Ishikawa (cell line): ENCODE data around the gene RGS7.

Source experiments
- EP300 ChIP-seq: IDR thresholded peaks from 2 replicates; pipeline ENCODE4 v1.6.1; 2012; ENCODE audit warnings: borderline replicate concordance
- FOXM1 ChIP-seq: IDR thresholded peaks from 2 replicates; pipeline ENCODE4 v1.6.1; 2012; ENCODE audit warnings: low read depth, borderline replicate concordance
- NFIC ChIP-seq: IDR thresholded peaks from 2 replicates; pipeline ENCODE4 v1.6.1; 2012
- REST ChIP-seq: IDR thresholded peaks from 2 replicates; pipeline ENCODE4 v1.6.1; 2012; ENCODE audit warnings: low read depth, mild to moderate bottlenecking
- TAF1 ChIP-seq: IDR thresholded peaks from 2 replicates; pipeline ENCODE4 v1.6.1; 2012; ENCODE audit warnings: low read depth, mild to moderate bottlenecking
- TCF12 ChIP-seq: IDR thresholded peaks from 2 replicates; pipeline ENCODE4 v1.6.1; 2012; ENCODE audit warnings: low read depth

- TF ChIP-seq EP300 (no peak), TCF12 (no peak), TAF1 (no peak), REST (no peak), FOXM1 (no peak), NFIC (no peak)
Observed at GRCh38 chr1:241202401-241202800, 154.6 kb downstream of the RGS7 start.
